Astrocyte of the cerebellum (primary cell): ENCODE results near the gene RPS10.
A peak's percentile ranks its signal among the peaks of the same experiment; 100 is the strongest.

Source experiments
- DNase-seq: peaks from one replicate; pipeline ENCODE4 v3.0.0-alpha.2; 2011; ENCODE audit warnings: low read depth
- H3K4me3 ChIP-seq: 2 replicates; pipeline ENCODE4 v1.5.1; 2011; ENCODE audit warnings: mild to moderate bottlenecking, low read depth, low read length, moderate library complexity
- CTCF ChIP-seq: IDR thresholded peaks from 2 replicates; pipeline ENCODE4 v1.5.1; 2012; ENCODE audit warnings: low read length, low read depth, moderate library complexity, mild to moderate bottlenecking; ENCODE audit errors: missing control alignments
- in situ Hi-C: cut with HindIII; loops from 2 replicates; pipeline ENCODE4 v1.10.0; 2017; ENCODE audit warnings: low sequenced_read_pairs

RPS10 gene

DNA sequence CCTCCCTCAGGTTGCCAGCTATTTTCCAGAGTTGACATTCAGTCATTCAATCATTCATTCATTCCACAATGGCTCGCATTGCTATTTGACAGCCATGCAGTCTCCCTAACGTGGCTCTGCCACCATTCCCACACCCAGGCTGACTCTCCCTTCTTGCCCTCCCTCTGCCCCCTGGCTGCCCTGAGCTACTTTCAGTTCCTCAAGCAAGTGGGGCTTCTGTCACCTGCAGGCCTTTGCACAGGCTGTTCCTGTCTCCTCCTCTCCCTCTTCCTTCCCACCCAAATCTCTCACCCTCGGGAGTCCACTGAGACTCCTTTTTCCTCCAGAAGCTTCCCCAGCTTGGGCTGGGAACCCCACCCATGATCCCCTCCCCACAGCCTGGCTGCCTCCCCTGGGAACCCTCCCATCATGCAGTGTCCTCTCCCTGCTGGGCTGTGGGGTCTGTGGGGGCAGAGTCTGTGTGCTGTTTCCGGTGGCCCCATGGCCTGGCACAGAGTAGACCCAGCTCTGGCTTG lies 42.6 kb upstream of the RPS10 start:
- no peak for TF ChIP-seq CTCF
- DNase-seq, result no peak
- in situ Hi-C loops, result no loop called here
- H3K4me3 ChIP-seq, result no peak overlapping the region

DNA sequence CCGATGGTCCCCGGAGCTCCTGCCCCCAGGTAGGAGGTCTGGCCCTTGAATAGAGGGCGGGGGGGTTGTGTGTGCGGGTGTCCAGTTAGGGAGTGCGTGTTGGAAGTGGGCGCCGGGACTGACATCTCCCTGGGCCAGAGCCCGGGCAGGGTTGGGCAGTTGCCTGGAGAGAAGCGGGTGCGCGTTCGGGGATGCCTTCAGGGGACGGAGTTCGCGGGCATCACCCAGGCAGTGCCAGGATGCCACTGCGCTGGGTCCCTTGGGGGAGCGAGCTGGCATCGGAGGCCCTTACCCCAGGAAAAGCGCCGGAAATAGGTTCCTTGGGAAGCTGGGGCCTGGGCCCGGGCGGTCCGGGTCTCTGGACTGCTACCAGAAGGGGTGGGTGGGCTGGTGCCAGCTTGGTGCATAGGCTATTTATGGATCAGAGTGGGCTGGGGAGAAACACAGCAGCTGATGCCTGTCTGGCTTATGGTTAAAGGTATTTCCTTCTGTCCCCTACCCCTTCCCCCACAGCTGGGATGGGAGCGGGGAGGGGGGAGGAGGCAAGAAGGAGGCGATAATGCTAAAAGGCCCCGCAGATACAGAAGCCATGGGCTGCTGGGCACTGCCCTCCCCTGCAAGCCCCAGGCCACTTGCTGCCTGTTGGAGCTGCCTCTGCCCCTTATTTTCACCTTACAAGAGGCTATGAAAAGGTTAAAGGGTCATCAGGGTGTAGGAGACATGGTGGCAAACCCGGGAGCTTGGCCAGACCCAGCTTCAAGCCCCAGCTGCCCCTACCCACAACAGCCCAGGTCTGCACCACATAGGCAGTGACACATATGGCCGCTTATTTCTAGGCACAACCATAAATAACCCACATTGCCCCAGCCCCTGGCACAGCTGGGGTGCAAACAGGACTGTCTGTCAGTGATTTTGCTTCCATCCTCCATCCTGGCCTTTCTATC lies 40.6 kb upstream of the RPS10 start:
- peak overlapping the region; percentile 27 for H3K4me3 ChIP-seq
- no peak for DNase-seq
- TF ChIP-seq CTCF, result no peak
- in situ Hi-C loops, result no loop called here

GRCh38 chr6:34465531-34466241 lies 39.8 kb upstream of the RPS10 start, which contains the start of gene PACSIN1:
Gene PACSIN1 (plus strand): TSS chr6:34466076. CDS start chr6:34526306, 60,230 bp downstream.
- TF ChIP-seq CTCF, result no peak
- DNase-seq, result no peak
- in situ Hi-C loops, result no loop called here
- peak within 1 kb of the TSS; percentile 27 for H3K4me3 ChIP-seq

- H3K4me3 ChIP-seq, result no peak overlapping the region
- TF ChIP-seq CTCF, result no peak
- DNase-seq, result no peak
- in situ Hi-C loops, result no loop called here
These were observed 38.0 kb upstream of the RPS10 start for GRCh38 chr6:34463849-34464248.

- no peak for TF ChIP-seq CTCF
- in situ Hi-C loops, result no loop called here
- no peak overlapping the region for H3K4me3 ChIP-seq
- DNase-seq, result no peak
These were observed 37.4 kb upstream of the RPS10 start for GRCh38 chr6:34463299-34463698.

DNA sequence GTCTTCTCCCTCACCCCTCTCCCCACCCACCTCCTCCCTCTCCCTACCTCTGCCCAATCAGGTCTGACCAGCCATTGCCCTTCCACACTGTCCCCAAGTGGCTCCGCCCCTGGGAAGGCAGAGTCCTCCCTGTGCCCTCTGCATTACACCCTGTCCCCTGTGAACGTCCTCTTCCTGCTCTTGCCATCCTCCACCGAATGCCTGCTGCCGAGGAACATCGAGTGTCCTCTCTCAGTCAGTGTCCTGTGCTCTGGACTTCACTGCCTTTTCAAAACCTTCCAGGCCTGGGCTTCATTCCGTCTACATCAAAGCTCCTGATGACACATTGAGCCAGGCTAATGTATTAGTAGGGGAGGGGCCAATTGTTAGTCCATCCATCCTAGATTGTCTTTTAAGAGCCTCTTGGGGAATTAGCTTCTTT lies 36.7 kb upstream of the RPS10 start:
- H3K4me3 ChIP-seq, result no peak overlapping the region
- TF ChIP-seq CTCF, result no peak
- no peak for DNase-seq
- in situ Hi-C loops, result no loop called here
